K562 (cell line): Measurements from ENCODE around the gene CACNA2D3. TPM values are rescaled to one million over a fixed set of nuclear protein-coding genes. Genes with fewer than 3 reads are reported as not detected.

Experiments
- ATAC-seq: fragments of 200-7000 bp; cut with Tn5 transposase; 3 replicates; pipeline ENCODE4 v1.9.1; 2020; ENCODE audit warnings: moderate library complexity
- BruUV-seq: library from RNA; stranded (reverse); fragments of 400-500 nt; replicated peaks from 2 replicates; lab custom pipeline; 2021; lab: Mats Ljungman, UMichigan
- CTCF ChIA-PET: fragments of 300-600 bp; formaldehyde crosslinking; extraction: SDS; loops from one replicate; lab custom pipeline; 2021; ENCODE audit warnings: low intra/inter-chr PET ratio; lab: Yijun Ruan, JAX
- POLR2A ChIA-PET: fragments of 300-600, 350-650 bp; sonication (Branson Sonifier 250); formaldehyde crosslinking; extraction: SDS; loops from one replicate; lab custom pipeline; 2021; ENCODE audit warnings: antibody characterized with exemption, inconsistent platforms; lab: Yijun Ruan, JAX
- DNase-seq, 4 experiments: peaks; one replicate each; pipeline versions ENCODE4 v3.0.0 to v3.0.0-alpha.2; 2011 to 2018; ENCODE audit warnings: low spot score in 3 of 4, mixed read lengths in 3 of 4; ENCODE audit errors: extremely low read depth in 1 of 4
- FAIRE-seq: peaks from 2 replicates; lab custom pipeline; 2011; peaks lifted over from hg19 to GRCh38; lab: Jason Lieb, UNC
- H2AFZ ChIP-seq: 2 replicates; pipeline ENCODE4 v1.6.0; 2011; ENCODE audit warnings: low read depth, low read length, control low read depth, inconsistent platforms
- H3K27ac ChIP-seq: fragments of 200-600 bp; 3 replicates; pipeline ENCODE4 v1.8.0; 2011; ENCODE audit warnings: low read depth, mild to moderate bottlenecking, control low read depth, inconsistent platforms, low read length, moderate library complexity, mixed read lengths; ENCODE audit errors: extremely low read depth
- H3K27me3 ChIP-seq, 2 experiments: fragments of 300-600 bp in 1 of 2; 2 replicates in 1 of 2; 3 replicates in 1 of 2; pipeline versions ENCODE4 v1.6.0 to v1.8.0; 2011; ENCODE audit warnings: inconsistent platforms in 2 of 2, low read length in 2 of 2, mild to moderate bottlenecking in 1 of 2, mixed read lengths in 1 of 2, moderate library complexity in 1 of 2; ENCODE audit not compliant: control insufficient read depth in 2 of 2, insufficient read depth in 2 of 2
- H3K36me3 ChIP-seq: fragments of 300-600 bp; 3 replicates; pipeline ENCODE4 v1.8.0; 2011; ENCODE audit warnings: mild to moderate bottlenecking, low read length, inconsistent platforms; ENCODE audit not compliant: control insufficient read depth, insufficient read depth
- H3K4me1 ChIP-seq, 2 experiments: fragments of 200-600 bp in 1 of 2; replicated peaks in 1 of 2; 2 replicates in 1 of 2; 3 replicates in 1 of 2; pipeline versions ENCODE4 v1.5.1 to v1.8.0; 2011; ENCODE audit warnings: inconsistent platforms in 2 of 2, low read length in 2 of 2, mild to moderate bottlenecking in 1 of 2, mixed read lengths in 1 of 2, moderate library complexity in 1 of 2; ENCODE audit not compliant: control insufficient read depth in 2 of 2, insufficient read depth in 2 of 2
- H3K4me2 ChIP-seq: 2 replicates; pipeline ENCODE4 v1.6.1; 2011; ENCODE audit warnings: low read length, control low read depth, inconsistent platforms, mixed read lengths; ENCODE audit not compliant: insufficient read depth
- H3K4me3 ChIP-seq: fragments of 200-600 bp; sonication (generic), shearing (Covaris generic); 2 replicates; pipeline ENCODE4 v1.5.1; 2016; ENCODE audit warnings: control low read depth, inconsistent platforms
- H3K79me2 ChIP-seq: fragments of 200-600 bp; 3 replicates; pipeline ENCODE4 v1.8.0; 2011; ENCODE audit warnings: low read length, inconsistent platforms; ENCODE audit not compliant: control insufficient read depth, insufficient read depth
- H3K9ac ChIP-seq, 2 experiments: 2 replicates each; pipeline versions ENCODE4 v1.6.0 to v1.6.1; 2011; ENCODE audit warnings: low read depth in 2 of 2, low read length in 2 of 2, control low read depth in 1 of 2, inconsistent platforms in 1 of 2, mild to moderate bottlenecking in 1 of 2, mixed read lengths in 1 of 2; ENCODE audit not compliant: insufficient read depth in 1 of 2
- H3K9me1 ChIP-seq: one replicate; pipeline ENCODE4 v1.6.0; 2011; ENCODE audit warnings: inconsistent platforms, mild to moderate bottlenecking, low read length, moderate library complexity; ENCODE audit not compliant: control insufficient read depth, insufficient read depth
- H3K9me3 ChIP-seq: replicated peaks from 2 replicates; pipeline ENCODE4 v1.5.1; 2011; ENCODE audit warnings: low read depth, low read length, inconsistent platforms; ENCODE audit not compliant: control insufficient read depth, insufficient read depth
- H4K20me1 ChIP-seq: replicated peaks from 2 replicates; pipeline ENCODE4 v1.6.1; 2011; ENCODE audit warnings: low read length, inconsistent platforms, mixed read lengths; ENCODE audit not compliant: control insufficient read depth, insufficient read depth
- ARID2 ChIP-seq: fragments of 450-650 bp; IDR thresholded peaks from 2 replicates; pipeline ENCODE4 v1.6.1; 2017; ENCODE audit warnings: antibody characterized with exemption, mild to moderate bottlenecking
- CBX2 ChIP-seq: fragments of 200-600 bp; sonication (generic); IDR thresholded peaks from one replicate; pipeline ENCODE4 v1.6.1; 2012; ENCODE audit warnings: mild to moderate bottlenecking, low read length, inconsistent platforms; ENCODE audit not compliant: insufficient read depth, poor library complexity, severe bottlenecking
- GABPB1 ChIP-seq: sonication (generic); formaldehyde crosslinking; IDR thresholded peaks from 2 replicates; pipeline ENCODE4 v1.8.0; 2022; ENCODE audit warnings: mild to moderate bottlenecking, missing genetic modification reagents
- KLF10 ChIP-seq: fragments of 250-450 bp; sonication (Bioruptor Pico); IDR thresholded peaks from 2 replicates; pipeline ENCODE4 v1.6.1; 2021; ENCODE audit warnings: matching md5 sums
- PHF8 ChIP-seq: fragments of 200-600 bp; sonication (generic); IDR thresholded peaks from 2 replicates; pipeline ENCODE4 v1.6.1; 2012; ENCODE audit warnings: mixed run types, mild to moderate bottlenecking, inconsistent platforms, low read length, moderate library complexity, borderline replicate concordance
- SRSF1 ChIP-seq: fragments of 200-400 bp; formaldehyde crosslinking; IDR thresholded peaks from 2 replicates; pipeline ENCODE4 v1.6.1; 2017; ENCODE audit warnings: mild to moderate bottlenecking, low read depth, low read length, moderate library complexity
- ZNF785 ChIP-seq: fragments of 250-450 bp; sonication (Bioruptor Pico); IDR thresholded peaks from 2 replicates; pipeline ENCODE4 v1.4.0; 2020; ENCODE audit warnings: mild to moderate bottlenecking
- WGBS: fragments of 100-300 bp; shearing (Covaris generic); methylation state at CpG from one replicate; pipeline ENCODE4 v1.1.6; 2016; ENCODE audit warnings: low coverage, mixed read lengths; ENCODE audit not compliant: insufficient coverage; ENCODE audit errors: missing lambda C conversion rate; 5-methylcytosine and 5-hydroxymethylcytosine counted together
- in situ Hi-C: fragments of 300-500 bp; cut with MboI; formaldehyde crosslinking; loops from 4 replicates; pipeline ENCODE4 v1.15.0; 2018; ENCODE audit warnings: inconsistent platforms, mixed read lengths
- intact Hi-C: fragments of 100-400 bp; cut with micrococcal nuclease; formaldehyde crosslinking; loops from 2 replicates; pipeline ENCODE4 v1.14.2; 2022
- polyA plus RNA-seq, 8 experiments: library from polyadenylated mRNA; depleted of rRNA in 4 of 8; stranded (reverse) in 5 of 8; unstranded in 3 of 8; fragments of >200 nt; fragmentation: Nextera tagmentation in 2 of 8; fragmentation: Illumina TruSeq in 1 of 8; extraction: Ambion mirVana in 2 of 8; extraction: Trizol in 1 of 8; gene quantifications; 2 replicates each; pipeline versions ENCODE4 v1.2.1 to v1.2.3, GENCODE V29; 2011 to 2014; ENCODE audit warnings: inconsistent platforms in 1 of 8, missing spikeins in 1 of 8
- total RNA-seq, 7 experiments: library from RNA; depleted of rRNA in 6 of 7; stranded (reverse); fragments of >200 nt in 6 of 7; fragmentation: Illumina TruSeq in 2 of 7; extraction: Trizol in 2 of 7; gene quantifications; 2 replicates each; pipeline versions ENCODE4 v1.2.1 to v1.2.3, GENCODE V29; 2011 to 2021; ENCODE audit warnings: low replicate concordance in 1 of 7
- TF ChIP-seq, protein P1 (sequence below): IDR thresholded peaks from 2 replicates; pipeline ENCODE4 v1.6.1; 2011; ENCODE audit warnings: borderline replicate concordance, low read depth, mild to moderate bottlenecking, moderate library complexity, low read length; ENCODE audit not compliant: insufficient read depth, poor library complexity, severe bottlenecking
- TF ChIP-seq, protein P2 (sequence below): fragments of 250-450 bp; sonication (Bioruptor Pico); IDR thresholded peaks from 2 replicates; pipeline ENCODE4 v1.6.1; 2021; ENCODE audit warnings: mild to moderate bottlenecking
- TF ChIP-seq, protein P3 (sequence below): fragments of 450-650 bp; IDR thresholded peaks from 2 replicates; pipeline ENCODE4 v1.6.1; 2016
- TF ChIP-seq, protein P4 (sequence below): fragments of 450-650 bp; IDR thresholded peaks from 2 replicates; pipeline ENCODE4 v1.6.1; 2016; ENCODE audit warnings: mild to moderate bottlenecking

CACNA2D3 gene
- total and polyA plus RNA-seq, 9 of the 15 experiments (the other 6 are each of a cell fraction or from before 2014, with no cell fraction given) = 0.01 TPM; not detected in 8

DNA sequence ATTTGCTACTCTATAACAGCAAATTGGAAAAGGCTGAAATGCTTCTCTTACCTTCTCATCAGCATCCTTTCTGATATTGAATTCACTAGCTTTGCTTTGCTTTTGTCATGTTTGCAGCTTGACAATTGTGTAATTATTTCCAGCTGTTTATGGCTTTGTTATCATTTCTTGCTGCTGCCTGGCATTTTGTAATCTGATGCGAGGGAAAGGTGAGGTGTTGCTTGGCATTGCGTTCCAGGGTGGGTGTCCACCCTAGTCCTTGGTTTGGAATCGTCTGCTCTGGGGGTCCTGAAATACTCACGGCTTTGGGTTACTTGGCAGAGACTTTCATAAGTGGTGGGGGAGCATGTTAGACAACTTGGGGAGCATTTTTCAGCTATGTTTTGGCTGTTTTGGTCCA, 2.9 kb downstream of the CACNA2D3 start (continued):
- TF ChIP-seq GABPB1 (CRISPR knock-in tag) (no peak), ZNF785 (CRISPR knock-in tag) (no peak), ARID2 (no peak), CBX2 (no peak), PHF8 (no peak)
- TF ChIP-seq, protein P1, sequence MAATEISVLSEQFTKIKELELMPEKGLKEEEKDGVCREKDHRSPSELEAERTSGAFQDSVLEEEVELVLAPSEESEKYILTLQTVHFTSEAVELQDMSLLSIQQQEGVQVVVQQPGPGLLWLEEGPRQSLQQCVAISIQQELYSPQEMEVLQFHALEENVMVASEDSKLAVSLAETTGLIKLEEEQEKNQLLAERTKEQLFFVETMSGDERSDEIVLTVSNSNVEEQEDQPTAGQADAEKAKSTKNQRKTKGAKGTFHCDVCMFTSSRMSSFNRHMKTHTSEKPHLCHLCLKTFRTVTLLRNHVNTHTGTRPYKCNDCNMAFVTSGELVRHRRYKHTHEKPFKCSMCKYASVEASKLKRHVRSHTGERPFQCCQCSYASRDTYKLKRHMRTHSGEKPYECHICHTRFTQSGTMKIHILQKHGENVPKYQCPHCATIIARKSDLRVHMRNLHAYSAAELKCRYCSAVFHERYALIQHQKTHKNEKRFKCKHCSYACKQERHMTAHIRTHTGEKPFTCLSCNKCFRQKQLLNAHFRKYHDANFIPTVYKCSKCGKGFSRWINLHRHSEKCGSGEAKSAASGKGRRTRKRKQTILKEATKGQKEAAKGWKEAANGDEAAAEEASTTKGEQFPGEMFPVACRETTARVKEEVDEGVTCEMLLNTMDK = no peak

DNA sequence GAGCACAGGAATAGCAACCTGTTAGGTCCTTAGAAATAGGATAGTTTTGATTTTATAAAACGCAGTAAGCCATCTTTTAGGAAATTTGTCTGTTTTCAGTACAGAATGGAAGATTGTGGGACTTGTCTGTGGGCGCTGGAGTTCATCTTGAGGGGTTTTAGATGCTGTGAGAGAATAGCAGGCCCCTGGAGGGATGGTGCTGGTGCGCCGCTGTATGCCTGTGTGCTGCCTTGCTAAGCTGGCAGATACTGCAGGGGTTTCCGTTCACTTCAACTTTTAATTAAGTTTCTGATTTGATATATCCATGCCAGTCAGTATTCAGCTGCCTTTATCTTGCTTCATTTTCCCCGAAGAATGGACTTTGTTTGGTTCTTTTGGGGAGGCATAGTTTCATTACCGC, 4.2 kb downstream of the CACNA2D3 start:
- H3K9me1 ChIP-seq = no peaks in the 10 kb centered on the region
- H4K20me1 ChIP-seq = no peaks in the 10 kb centered on the region
- H3K9me3 ChIP-seq = no peaks in the 10 kb centered on the region
- POLR2A ChIA-PET = interaction anchor here (1.0 kb wide), 1 partner anchor 23 kb away, joined by 4 read pairs; no protein-coding TSS in a partner anchor
- no peak overlapping the region for H3K27ac ChIP-seq
- no TSS peak for BruUV-seq
- H3K36me3 ChIP-seq = no peaks in the 10 kb centered on the region
- no peak overlapping the region for H3K4me2 ChIP-seq
- 2% methylated on average over 7 of the region's 7 CpGs for WGBS
- FAIRE-seq (no peak), ATAC-seq (no peak), DNase-seq (peak in 1 of 4 experiments; percentile 5)
- CTCF ChIA-PET = no interaction called here
- peaks cover 0 to 5% of the 10 kb centered on the region in 2 experiments; a peak in 1 of 5 replicates for H3K27me3 ChIP-seq
- no peak overlapping the region for H2AFZ ChIP-seq
- H3K4me3 ChIP-seq = no peak overlapping the region
- in situ Hi-C loops = no loop called here
- no peak overlapping the region for H3K9ac ChIP-seq
- intact Hi-C loops = no loop called here
- H3K79me2 ChIP-seq = no peaks in the 10 kb centered on the region
- no peaks in the 10 kb centered on the region; a peak in 1 of 5 replicates for H3K4me1 ChIP-seq
- TF ChIP-seq, protein P2, sequence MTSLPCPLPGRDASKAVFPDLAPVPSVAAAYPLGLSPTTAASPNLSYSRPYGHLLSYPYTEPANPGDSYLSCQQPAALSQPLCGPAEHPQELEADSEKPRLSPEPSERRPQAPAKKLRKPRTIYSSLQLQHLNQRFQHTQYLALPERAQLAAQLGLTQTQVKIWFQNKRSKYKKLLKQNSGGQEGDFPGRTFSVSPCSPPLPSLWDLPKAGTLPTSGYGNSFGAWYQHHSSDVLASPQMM (CRISPR knock-in tag) = no peak
- TF ChIP-seq, protein P3, sequence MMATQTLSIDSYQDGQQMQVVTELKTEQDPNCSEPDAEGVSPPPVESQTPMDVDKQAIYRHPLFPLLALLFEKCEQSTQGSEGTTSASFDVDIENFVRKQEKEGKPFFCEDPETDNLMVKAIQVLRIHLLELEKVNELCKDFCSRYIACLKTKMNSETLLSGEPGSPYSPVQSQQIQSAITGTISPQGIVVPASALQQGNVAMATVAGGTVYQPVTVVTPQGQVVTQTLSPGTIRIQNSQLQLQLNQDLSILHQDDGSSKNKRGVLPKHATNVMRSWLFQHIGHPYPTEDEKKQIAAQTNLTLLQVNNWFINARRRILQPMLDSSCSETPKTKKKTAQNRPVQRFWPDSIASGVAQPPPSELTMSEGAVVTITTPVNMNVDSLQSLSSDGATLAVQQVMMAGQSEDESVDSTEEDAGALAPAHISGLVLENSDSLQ = no peak
- TF ChIP-seq, protein P4, sequence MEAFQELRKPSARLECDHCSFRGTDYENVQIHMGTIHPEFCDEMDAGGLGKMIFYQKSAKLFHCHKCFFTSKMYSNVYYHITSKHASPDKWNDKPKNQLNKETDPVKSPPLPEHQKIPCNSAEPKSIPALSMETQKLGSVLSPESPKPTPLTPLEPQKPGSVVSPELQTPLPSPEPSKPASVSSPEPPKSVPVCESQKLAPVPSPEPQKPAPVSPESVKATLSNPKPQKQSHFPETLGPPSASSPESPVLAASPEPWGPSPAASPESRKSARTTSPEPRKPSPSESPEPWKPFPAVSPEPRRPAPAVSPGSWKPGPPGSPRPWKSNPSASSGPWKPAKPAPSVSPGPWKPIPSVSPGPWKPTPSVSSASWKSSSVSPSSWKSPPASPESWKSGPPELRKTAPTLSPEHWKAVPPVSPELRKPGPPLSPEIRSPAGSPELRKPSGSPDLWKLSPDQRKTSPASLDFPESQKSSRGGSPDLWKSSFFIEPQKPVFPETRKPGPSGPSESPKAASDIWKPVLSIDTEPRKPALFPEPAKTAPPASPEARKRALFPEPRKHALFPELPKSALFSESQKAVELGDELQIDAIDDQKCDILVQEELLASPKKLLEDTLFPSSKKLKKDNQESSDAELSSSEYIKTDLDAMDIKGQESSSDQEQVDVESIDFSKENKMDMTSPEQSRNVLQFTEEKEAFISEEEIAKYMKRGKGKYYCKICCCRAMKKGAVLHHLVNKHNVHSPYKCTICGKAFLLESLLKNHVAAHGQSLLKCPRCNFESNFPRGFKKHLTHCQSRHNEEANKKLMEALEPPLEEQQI = no peak
- TF ChIP-seq SRSF1 (no peak), KLF10 (CRISPR knock-in tag) (no peak)
- TF ChIP-seq, all 486 proteins: peak for 0
